ENCODE measurements around the gene MICALL1.

The MICALL1 gene

GRCh38 chr22:37985050-37985585 lies 79.0 kb downstream of the MICALL1 start:
- DNase-seq: no peak

GRCh38 chr22:37985751-37986281 lies 79.7 kb downstream of the MICALL1 start:
- DNase-seq: no peak

GRCh38 chr22:37986371-37986770 lies 80.3 kb downstream of the MICALL1 start:
- no peak for DNase-seq

GRCh38 chr22:37989146-37990045 lies 83.3 kb downstream of the MICALL1 start:
- no peak for DNase-seq

GRCh38 chr22:37990301-37990700 lies 84.2 kb downstream of the MICALL1 start:
- no peak for DNase-seq

GRCh38 chr22:37990862-37991261 lies 84.8 kb downstream of the MICALL1 start:
- no peak for DNase-seq

GRCh38 chr22:37991731-37992442 lies 85.8 kb downstream of the MICALL1 start:
- no peak for DNase-seq
